SH-SY5Y (cell line): Measurements from ENCODE around the gene HIKESHI.

Experiments
- GATA2 ChIP-seq: IDR thresholded peaks from 2 replicates; pipeline ENCODE4 v1.6.1; 2011; ENCODE audit warnings: mild to moderate bottlenecking, low read depth, low read length
- GATA3 ChIP-seq: IDR thresholded peaks from 2 replicates; pipeline ENCODE4 v1.6.1; 2011; ENCODE audit warnings: low read depth, mild to moderate bottlenecking, low read length, moderate library complexity

- no peak for TF ChIP-seq GATA2
- TF ChIP-seq GATA3 = no peak
Observed at GRCh38 chr11:86360775-86361395, 58.8 kb downstream of the HIKESHI start.
